Mucosa of descending colon (tissue), 3 donors: Measurements from ENCODE around the gene ZNF362. TPM values are rescaled to one million over a fixed set of nuclear protein-coding genes. Genes with fewer than 3 reads are reported as not detected.

Experiments used
- ATAC-seq: fragments of 200-7000 bp; cut with Tn5 transposase; one replicate; pipeline ENCODE4 v1.9.1; 2020; ENCODE audit warnings: mild to moderate bottlenecking, moderate library complexity
- DNase-seq, 3 donors: peaks; one replicate each; pipeline ENCODE4 v3.0.0-alpha.2; 2020
- H3K36me3 ChIP-seq: fragments of 200-600 bp; one replicate; pipeline ENCODE4 v1.8.0; 2021; ENCODE audit warnings: low read depth, mild to moderate bottlenecking
- H3K4me1 ChIP-seq: fragments of 200-600 bp; one replicate; pipeline ENCODE4 v1.8.0; 2021; ENCODE audit warnings: low read depth, mild to moderate bottlenecking
- H3K4me3 ChIP-seq: fragments of 200-600 bp; one replicate; pipeline ENCODE4 v1.8.0; 2021; ENCODE audit warnings: mild to moderate bottlenecking
- H3K9me3 ChIP-seq: fragments of 200-600 bp; one replicate; pipeline ENCODE4 v1.8.0; 2021; ENCODE audit warnings: mild to moderate bottlenecking
- intact Hi-C, 2 donors: fragments of 100-400 bp; cut with DNase I in 1 of 2; cut with micrococcal nuclease in 1 of 2; formaldehyde crosslinking; loops; one replicate each; pipeline versions ENCODE4 v1.11.0 to v1.11.1; 2022; cut with DNase I, micrococcal nuclease
- total RNA-seq, 3 donors: library from RNA; stranded (reverse); fragmentation: NEBNext Ultra II Directional in 2 of 3; extraction: Animal tissue kit (Norgen Biotek cat#: 25700) in 2 of 3; gene quantifications; one replicate each; pipeline versions ENCODE4 v1.2.1 to v1.2.4, GENCODE V29; 2021 to 2023
- TF ChIP-seq, protein P1 (sequence below): fragments of 200-600 bp; IDR thresholded peaks from one replicate; pipeline ENCODE4 v1.8.0; 2022; ENCODE audit warnings: antibody characterized with exemption, mild to moderate bottlenecking
- donor health status: DM: no; HTN: no; CAD: no; lungs with moderate emphysema.
- donor health status: DM: no; HTN: no; CAD: no.
- donor health status: DM: no; HTN: yes; CAD: no.

ZNF362 gene
- total RNA-seq, 3 donors from 2014 or later, result 12.1 to 33.3 (median 13.7) TPM

DNA sequence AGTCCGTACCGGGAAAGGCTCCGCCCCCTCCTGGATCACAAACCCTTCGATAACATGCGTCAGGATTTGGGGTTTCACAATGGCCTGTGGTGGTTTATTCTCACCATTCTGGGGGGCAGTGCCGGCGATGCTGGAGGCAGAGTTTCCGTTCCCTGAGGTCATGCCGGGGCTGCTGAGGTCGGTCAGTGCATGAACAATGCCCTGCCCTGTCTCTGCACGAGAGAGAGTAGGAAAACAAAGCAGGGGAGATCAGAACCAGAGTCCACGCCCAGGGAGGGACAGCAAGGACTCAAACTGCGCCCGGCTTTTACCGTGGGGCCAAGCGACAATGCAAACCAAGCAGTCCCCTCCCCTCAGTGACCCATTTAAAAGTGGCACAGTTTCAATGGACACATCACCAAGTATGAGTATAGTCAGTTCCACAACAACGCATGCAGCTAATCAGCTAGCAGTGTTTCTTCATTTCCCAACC lies 77.8 kb downstream of the ZNF362 start:
- intact Hi-C loops, result no loop called here
- H3K36me3 ChIP-seq, result peaks cover 13% of the 10 kb centered on the region
- H3K4me1 ChIP-seq, result peaks cover 36% of the 10 kb centered on the region
- H3K9me3 ChIP-seq, result no peaks in the 10 kb centered on the region
- ATAC-seq, result peak; percentile 9
- DNase-seq, result peak in 1 of 3 donors; percentile 64
- TF ChIP-seq, protein P1, sequence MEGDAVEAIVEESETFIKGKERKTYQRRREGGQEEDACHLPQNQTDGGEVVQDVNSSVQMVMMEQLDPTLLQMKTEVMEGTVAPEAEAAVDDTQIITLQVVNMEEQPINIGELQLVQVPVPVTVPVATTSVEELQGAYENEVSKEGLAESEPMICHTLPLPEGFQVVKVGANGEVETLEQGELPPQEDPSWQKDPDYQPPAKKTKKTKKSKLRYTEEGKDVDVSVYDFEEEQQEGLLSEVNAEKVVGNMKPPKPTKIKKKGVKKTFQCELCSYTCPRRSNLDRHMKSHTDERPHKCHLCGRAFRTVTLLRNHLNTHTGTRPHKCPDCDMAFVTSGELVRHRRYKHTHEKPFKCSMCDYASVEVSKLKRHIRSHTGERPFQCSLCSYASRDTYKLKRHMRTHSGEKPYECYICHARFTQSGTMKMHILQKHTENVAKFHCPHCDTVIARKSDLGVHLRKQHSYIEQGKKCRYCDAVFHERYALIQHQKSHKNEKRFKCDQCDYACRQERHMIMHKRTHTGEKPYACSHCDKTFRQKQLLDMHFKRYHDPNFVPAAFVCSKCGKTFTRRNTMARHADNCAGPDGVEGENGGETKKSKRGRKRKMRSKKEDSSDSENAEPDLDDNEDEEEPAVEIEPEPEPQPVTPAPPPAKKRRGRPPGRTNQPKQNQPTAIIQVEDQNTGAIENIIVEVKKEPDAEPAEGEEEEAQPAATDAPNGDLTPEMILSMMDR, result no peak
- H3K4me3 ChIP-seq, result no peak overlapping the region

GRCh38 chr1:33335020-33335419 lies 78.7 kb downstream of the ZNF362 start:
- Histone ChIP-seq H3K4me3 (no peak overlapping the region), H3K9me3 (no peaks in the 10 kb centered on the region), H3K4me1 (peaks cover 46% of the 10 kb centered on the region), H3K36me3 (peaks cover 11% of the 10 kb centered on the region)
- TF ChIP-seq, protein P1, result no peak
- DNase-seq (no peak), ATAC-seq (peak; percentile 5)
- intact Hi-C loops, result no loop called here

- no peaks in the 10 kb centered on the region for H3K9me3 ChIP-seq
- peaks cover 4% of the 10 kb centered on the region for H3K36me3 ChIP-seq
- intact Hi-C loops, result no loop called here
- no peak overlapping the region for H3K4me3 ChIP-seq
- TF ChIP-seq, protein P1, result no peak
- DNase-seq (no peak), ATAC-seq (no peak)
- peaks cover 60% of the 10 kb centered on the region for H3K4me1 ChIP-seq
These were observed 80.3 kb downstream of the ZNF362 start for GRCh38 chr1:33336580-33336979.

- no peak for DNase-seq
- TF ChIP-seq, protein P1, result no peak
- no peak for ATAC-seq
- H3K4me3 ChIP-seq, result no peak overlapping the region
- no peaks in the 10 kb centered on the region for H3K9me3 ChIP-seq
- intact Hi-C loops, result no loop called here
- H3K36me3 ChIP-seq, result no peaks in the 10 kb centered on the region
- peaks cover 68% of the 10 kb centered on the region for H3K4me1 ChIP-seq
These were observed 81.1 kb downstream of the ZNF362 start for GRCh38 chr1:33337441-33337840.

DNA sequence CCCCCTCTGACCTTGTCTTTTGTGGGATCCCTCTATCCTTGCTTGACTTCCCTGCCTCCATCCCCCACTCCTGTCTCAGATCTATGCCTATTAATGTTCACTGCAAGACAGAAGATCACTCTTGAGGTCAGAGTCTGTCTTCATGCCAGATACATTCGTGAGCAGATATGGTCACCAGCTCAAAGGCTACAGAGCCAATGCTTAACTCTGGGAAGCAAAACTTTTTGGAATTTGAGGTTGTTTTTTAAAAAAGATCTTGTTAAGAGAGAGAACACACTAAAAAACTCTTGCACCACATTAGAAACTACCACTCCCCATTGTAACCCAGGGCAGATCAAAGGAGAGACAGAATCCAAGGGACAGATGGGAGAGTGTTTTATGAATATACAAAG lies 81.8 kb downstream of the ZNF362 start:
- Histone ChIP-seq H3K4me3 (no peak overlapping the region), H3K9me3 (no peaks in the 10 kb centered on the region), H3K36me3 (no peaks in the 10 kb centered on the region), H3K4me1 (peaks cover 74% of the 10 kb centered on the region)
- TF ChIP-seq, protein P1, result no peak
- intact Hi-C loops, result no loop called here
- ATAC-seq (no peak), DNase-seq (no peak)
